HCT116 (cell line): ENCODE data around the gene NRSN1. TPM values are rescaled to one million over a fixed set of nuclear protein-coding genes. Genes with fewer than 3 reads are reported as not detected.

Experiments
- ATAC-seq: fragments of 200-7000 bp; cut with Tn5 transposase; 2 replicates; pipeline ENCODE4 v1.9.1; 2020; ENCODE audit warnings: mild to moderate bottlenecking, moderate library complexity
- BruUV-seq: library from RNA; stranded (reverse); fragments of 400-500 nt; replicated peaks from 2 replicates; lab custom pipeline; 2021; lab: Mats Ljungman, UMichigan
- CTCF ChIA-PET: fragments of 300-600 bp; sonication (Branson Sonifier 250); formaldehyde crosslinking; loops from one replicate; lab custom pipeline; 2021; ENCODE audit warnings: antibody characterized with exemption; lab: Charles Lee
- POLR2A ChIA-PET: fragments of 300-600, 350-600 bp; sonication (Branson Sonifier 250); formaldehyde crosslinking; loops from one replicate; lab custom pipeline; 2021; ENCODE audit warnings: antibody characterized with exemption; lab: Charles Lee
- RAD21 ChIA-PET, 2 experiments: fragments of 300-600 bp; sonication (Branson Sonifier 250); formaldehyde crosslinking; loops; one replicate each; lab custom pipeline; 2023; ENCODE audit warnings: low total read pairs in 2 of 2; ENCODE audit not compliant: uncharacterized antibody in 2 of 2, unreplicated experiment in 2 of 2, low non-redundant PET in 1 of 2; lab: Charles Lee
- DNase-seq: peaks from one replicate; pipeline ENCODE4 v3.0.0-alpha.2; 2010; ENCODE audit warnings: low read depth, low spot score
- H2AFZ ChIP-seq: fragments of 200-600 bp; shearing (Covaris generic), sonication (generic); 2 replicates; pipeline ENCODE4 v1.6.1; 2017; ENCODE audit warnings: low read depth, mixed run types, mixed read lengths, antibody characterized with exemption, low read length; ENCODE audit not compliant: poor library complexity, severe bottlenecking
- H3K27ac ChIP-seq: 2 replicates; pipeline ENCODE4 v1.5.1; 2012; ENCODE audit warnings: low read depth, low read length
- H3K27me3 ChIP-seq: fragments of 200-600 bp; sonication (generic); 2 replicates; pipeline ENCODE4 v1.6.1; 2016; ENCODE audit warnings: mixed run types, low read length, mixed read lengths; ENCODE audit not compliant: insufficient read depth
- H3K36me3 ChIP-seq, 2 experiments: fragments of 200-500 bp in 1 of 2; fragments of 200-600 bp in 1 of 2; sonication (Bioruptor generic) in 1 of 2; sonication (generic) in 1 of 2; 2 replicates each; pipeline versions ENCODE4 v1.5.1 to v1.6.1; 2014 to 2016; ENCODE audit warnings: low read length in 2 of 2, inconsistent platforms in 1 of 2, mixed read lengths in 1 of 2, mixed run types in 1 of 2; ENCODE audit not compliant: insufficient read depth in 2 of 2, control insufficient read depth in 1 of 2
- H3K4me1 ChIP-seq, 2 experiments: fragments of 200-600 bp in 1 of 2; sonication (generic) in 1 of 2; 2 replicates each; pipeline versions ENCODE4 v1.5.1 to v1.6.1; 2012 to 2017; ENCODE audit warnings: low read length in 2 of 2, inconsistent platforms in 1 of 2, mild to moderate bottlenecking in 1 of 2, mixed read lengths in 1 of 2, mixed run types in 1 of 2, moderate library complexity in 1 of 2; ENCODE audit not compliant: insufficient read depth in 2 of 2, control insufficient read depth in 1 of 2
- H3K4me2 ChIP-seq: fragments of 200-600 bp; sonication (generic); 2 replicates; pipeline ENCODE4 v1.6.1; 2017; ENCODE audit warnings: mixed run types, low read length, mixed read lengths
- H3K4me3 ChIP-seq, 2 experiments: fragments of 200-600 bp in 1 of 2; sonication (generic) in 1 of 2; replicated peaks in 1 of 2; 2 replicates each; pipeline ENCODE4 v1.5.1; 2011 to 2016; ENCODE audit warnings: low read length in 2 of 2, control low read depth in 1 of 2, low read depth in 1 of 2, mild to moderate bottlenecking in 1 of 2, mixed read lengths in 1 of 2, mixed run types in 1 of 2
- H3K79me2 ChIP-seq: fragments of 200-600 bp; sonication (generic); 2 replicates; pipeline ENCODE4 v1.6.1; 2017; ENCODE audit warnings: mild to moderate bottlenecking, mixed run types, low read length, moderate library complexity, mixed read lengths; ENCODE audit not compliant: insufficient read depth
- H3K9ac ChIP-seq: fragments of 200-600 bp; sonication (generic); 2 replicates; pipeline ENCODE4 v1.6.1; 2016; ENCODE audit warnings: low read length, mixed read lengths
- H3K9me2 ChIP-seq: fragments of 200-600 bp; sonication (generic), shearing (Covaris generic); 2 replicates; pipeline ENCODE4 v1.6.1; 2017; ENCODE audit warnings: mixed run types, mild to moderate bottlenecking, moderate library complexity; ENCODE audit not compliant: insufficient read depth
- H3K9me3 ChIP-seq, 2 experiments: fragments of 200-500 bp in 1 of 2; fragments of 200-600 bp in 1 of 2; sonication (Bioruptor generic) in 1 of 2; sonication (generic) in 1 of 2; 2 replicates each; pipeline ENCODE4 v1.6.1; 2014 to 2017; ENCODE audit warnings: low read length in 2 of 2, mixed read lengths in 2 of 2, inconsistent platforms in 1 of 2, low read depth in 1 of 2, mild to moderate bottlenecking in 1 of 2, mixed run types in 1 of 2, moderate library complexity in 1 of 2; ENCODE audit not compliant: control insufficient read depth in 1 of 2, insufficient read depth in 1 of 2
- H4K20me1 ChIP-seq: fragments of 200-600 bp; sonication (generic), shearing (Covaris generic); 2 replicates; pipeline ENCODE4 v1.6.1; 2017; ENCODE audit warnings: mixed run types, mild to moderate bottlenecking, moderate library complexity; ENCODE audit not compliant: insufficient read depth
- CEBPB ChIP-seq: IDR thresholded peaks from 2 replicates; pipeline ENCODE4 v1.6.1; 2012; ENCODE audit warnings: low read depth
- ELF1 ChIP-seq: IDR thresholded peaks from 2 replicates; pipeline ENCODE4 v1.6.1; 2012; ENCODE audit warnings: low read depth, borderline replicate concordance
- MAX ChIP-seq: IDR thresholded peaks from 2 replicates; pipeline ENCODE4 v1.6.1; 2012
- POLR2A ChIP-seq: IDR thresholded peaks from 2 replicates; pipeline ENCODE4 v1.7.0; 2011; ENCODE audit warnings: borderline replicate concordance; ENCODE audit not compliant: insufficient read depth, insufficient read length; ENCODE audit errors: extremely low read depth
- POLR2AphosphoS5 ChIP-seq: IDR thresholded peaks from 2 replicates; pipeline ENCODE4 v1.6.1; 2011; ENCODE audit warnings: mild to moderate bottlenecking, low read depth, low read length, moderate library complexity
- SIN3A ChIP-seq: IDR thresholded peaks from 2 replicates; pipeline ENCODE4 v1.6.1; 2012; ENCODE audit warnings: low read depth
- SP1 ChIP-seq: IDR thresholded peaks from 2 replicates; pipeline ENCODE4 v1.6.1; 2012; ENCODE audit warnings: low read depth
- ZFX ChIP-seq: fragments of 450-650 bp; IDR thresholded peaks from 2 replicates; pipeline ENCODE4 v1.6.1; 2017
- intact Hi-C: fragments of 100-400 bp; cut with micrococcal nuclease; formaldehyde crosslinking; loops from 2 replicates; pipeline ENCODE4 v1.10.0; 2022
- total RNA-seq: library from RNA; stranded (reverse); gene quantifications from one replicate; pipeline ENCODE4 v1.2.1, GENCODE V29; 2021; ENCODE audit not compliant: unreplicated experiment
- TF ChIP-seq, protein P1 (sequence below): IDR thresholded peaks from 2 replicates; pipeline ENCODE4 v1.6.1; 2012; ENCODE audit warnings: low read depth

The NRSN1 gene
- total RNA-seq, 1 experiment from 2014 or later, result not detected

- Histone ChIP-seq H3K9ac (no peak overlapping the region), H3K79me2 (no peaks in the 10 kb centered on the region), H3K9me3 (no peaks in the 10 kb centered on the region), H2AFZ (no peak overlapping the region), H3K27ac (no peak overlapping the region), H3K4me2 (no peak overlapping the region), H3K36me3 (no peaks in the 10 kb centered on the region), H4K20me1 (no peaks in the 10 kb centered on the region), H3K4me1 (no peaks in the 10 kb centered on the region), H3K27me3 (peaks cover 4% of the 10 kb centered on the region; the same call in 1 of the 2 replicates), H3K9me2 (no peaks in the 10 kb centered on the region), H3K4me3 (no peak overlapping the region)
- ChIA-PET CTCF (no interaction called here), POLR2A (no interaction called here), RAD21 (no interaction called here)
- BruUV-seq, result no TSS peak
- DNase-seq (no peak), ATAC-seq (no peak)
- no peak for TF ChIP-seq SIN3A
- no peak for TF ChIP-seq ZFX
- no peak for TF ChIP-seq MAX
- no peak for TF ChIP-seq SP1
- no peak for TF ChIP-seq ELF1
- TF ChIP-seq, protein P1, sequence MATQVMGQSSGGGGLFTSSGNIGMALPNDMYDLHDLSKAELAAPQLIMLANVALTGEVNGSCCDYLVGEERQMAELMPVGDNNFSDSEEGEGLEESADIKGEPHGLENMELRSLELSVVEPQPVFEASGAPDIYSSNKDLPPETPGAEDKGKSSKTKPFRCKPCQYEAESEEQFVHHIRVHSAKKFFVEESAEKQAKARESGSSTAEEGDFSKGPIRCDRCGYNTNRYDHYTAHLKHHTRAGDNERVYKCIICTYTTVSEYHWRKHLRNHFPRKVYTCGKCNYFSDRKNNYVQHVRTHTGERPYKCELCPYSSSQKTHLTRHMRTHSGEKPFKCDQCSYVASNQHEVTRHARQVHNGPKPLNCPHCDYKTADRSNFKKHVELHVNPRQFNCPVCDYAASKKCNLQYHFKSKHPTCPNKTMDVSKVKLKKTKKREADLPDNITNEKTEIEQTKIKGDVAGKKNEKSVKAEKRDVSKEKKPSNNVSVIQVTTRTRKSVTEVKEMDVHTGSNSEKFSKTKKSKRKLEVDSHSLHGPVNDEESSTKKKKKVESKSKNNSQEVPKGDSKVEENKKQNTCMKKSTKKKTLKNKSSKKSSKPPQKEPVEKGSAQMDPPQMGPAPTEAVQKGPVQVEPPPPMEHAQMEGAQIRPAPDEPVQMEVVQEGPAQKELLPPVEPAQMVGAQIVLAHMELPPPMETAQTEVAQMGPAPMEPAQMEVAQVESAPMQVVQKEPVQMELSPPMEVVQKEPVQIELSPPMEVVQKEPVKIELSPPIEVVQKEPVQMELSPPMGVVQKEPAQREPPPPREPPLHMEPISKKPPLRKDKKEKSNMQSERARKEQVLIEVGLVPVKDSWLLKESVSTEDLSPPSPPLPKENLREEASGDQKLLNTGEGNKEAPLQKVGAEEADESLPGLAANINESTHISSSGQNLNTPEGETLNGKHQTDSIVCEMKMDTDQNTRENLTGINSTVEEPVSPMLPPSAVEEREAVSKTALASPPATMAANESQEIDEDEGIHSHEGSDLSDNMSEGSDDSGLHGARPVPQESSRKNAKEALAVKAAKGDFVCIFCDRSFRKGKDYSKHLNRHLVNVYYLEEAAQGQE, result no peak
- no peak for TF ChIP-seq POLR2AphosphoS5
- TF ChIP-seq CEBPB, result no peak
- TF ChIP-seq POLR2A, result no peak
- intact Hi-C loops, result no loop called here
Observed at GRCh38 chr6:24154121-24154520, 28.1 kb downstream of the NRSN1 start.
